Loucy (cell line): ENCODE results near the gene SKI.

ENCODE experiments used
- EZH2phosphoT487 ChIP-seq: fragments of 200-600 bp; IDR thresholded peaks from 2 replicates; pipeline ENCODE4 v1.6.1; 2018; ENCODE audit warnings: antibody characterized with exemption, mild to moderate bottlenecking, moderate library complexity, borderline replicate concordance
- TF ChIP-seq, protein P1 (sequence below): fragments of 200-600 bp; sonication (generic); conservative IDR thresholded peaks from 2 replicates; pipeline ENCODE4 v1.5.1; 2014; ENCODE audit warnings: mild to moderate bottlenecking, antibody characterized with exemption, low read length

DNA sequence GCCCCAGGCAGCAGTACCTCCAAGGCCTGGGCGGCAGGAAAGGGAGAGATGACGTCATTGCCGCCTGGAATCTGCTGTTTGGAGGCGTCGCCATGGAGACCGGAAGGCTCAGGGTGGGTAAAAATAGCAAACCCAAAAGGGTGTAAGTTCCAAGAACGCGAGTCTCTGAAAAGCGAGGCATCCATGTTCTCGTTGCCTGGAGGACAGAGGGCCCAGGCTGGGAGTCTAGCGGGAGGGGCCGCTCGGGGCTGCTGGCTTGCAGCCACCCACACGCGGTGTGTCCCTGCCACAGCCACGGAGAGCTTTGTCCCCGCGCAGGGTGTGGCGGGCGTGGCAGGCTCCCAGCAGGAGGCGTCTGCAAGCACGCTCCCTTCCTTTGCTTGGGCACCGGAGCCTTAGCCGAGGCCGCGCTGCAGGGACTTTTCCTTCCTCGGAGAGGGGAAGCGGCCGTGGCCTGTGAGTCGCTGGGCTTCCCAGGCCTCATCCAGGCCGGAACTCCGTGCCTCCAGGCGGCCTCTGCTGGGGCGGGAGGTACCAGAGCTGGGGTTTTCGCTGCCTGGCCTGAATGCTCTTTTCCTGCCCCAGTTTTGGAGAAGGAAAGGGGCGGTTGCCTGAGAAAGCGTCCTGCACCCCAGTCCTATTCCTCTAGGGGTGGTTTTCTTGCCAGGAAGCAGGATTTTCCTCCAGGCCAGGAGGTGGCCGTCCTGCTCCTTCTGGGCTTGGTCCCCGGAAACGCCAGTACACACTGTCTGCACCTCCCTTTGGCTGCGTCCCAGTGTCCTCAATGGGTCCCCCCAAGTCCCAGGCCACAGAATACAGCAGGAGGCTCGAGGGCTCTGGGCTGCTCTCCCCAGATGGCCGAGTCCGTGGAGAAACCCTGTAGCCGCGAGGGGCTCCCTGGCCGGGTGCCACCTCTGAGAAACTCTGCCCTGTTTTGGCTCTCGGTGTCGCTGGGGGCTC, 15.3 kb upstream of the SKI start:
- TF ChIP-seq, protein P1, sequence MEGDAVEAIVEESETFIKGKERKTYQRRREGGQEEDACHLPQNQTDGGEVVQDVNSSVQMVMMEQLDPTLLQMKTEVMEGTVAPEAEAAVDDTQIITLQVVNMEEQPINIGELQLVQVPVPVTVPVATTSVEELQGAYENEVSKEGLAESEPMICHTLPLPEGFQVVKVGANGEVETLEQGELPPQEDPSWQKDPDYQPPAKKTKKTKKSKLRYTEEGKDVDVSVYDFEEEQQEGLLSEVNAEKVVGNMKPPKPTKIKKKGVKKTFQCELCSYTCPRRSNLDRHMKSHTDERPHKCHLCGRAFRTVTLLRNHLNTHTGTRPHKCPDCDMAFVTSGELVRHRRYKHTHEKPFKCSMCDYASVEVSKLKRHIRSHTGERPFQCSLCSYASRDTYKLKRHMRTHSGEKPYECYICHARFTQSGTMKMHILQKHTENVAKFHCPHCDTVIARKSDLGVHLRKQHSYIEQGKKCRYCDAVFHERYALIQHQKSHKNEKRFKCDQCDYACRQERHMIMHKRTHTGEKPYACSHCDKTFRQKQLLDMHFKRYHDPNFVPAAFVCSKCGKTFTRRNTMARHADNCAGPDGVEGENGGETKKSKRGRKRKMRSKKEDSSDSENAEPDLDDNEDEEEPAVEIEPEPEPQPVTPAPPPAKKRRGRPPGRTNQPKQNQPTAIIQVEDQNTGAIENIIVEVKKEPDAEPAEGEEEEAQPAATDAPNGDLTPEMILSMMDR, result no peak
- no peak for TF ChIP-seq EZH2phosphoT487
